GM23338 (cell line): ENCODE measurements around the gene SH3BP5. TPM values are rescaled to one million over a fixed set of nuclear protein-coding genes. Genes with fewer than 3 reads are reported as not detected.

ENCODE experiments used
- ATAC-seq: fragments of 200-7000 bp; cut with Tn5 transposase; 3 replicates; pipeline ENCODE4 v1.9.1; 2020
- DNase-seq: peaks from one replicate; pipeline ENCODE4 v3.0.0-alpha.2; 2015; ENCODE audit warnings: low spot score
- H2AFZ ChIP-seq: fragments of 200-600 bp; sonication (generic); 2 replicates; pipeline ENCODE4 v1.8.0; 2016; ENCODE audit warnings: antibody characterized with exemption, mild to moderate bottlenecking, moderate library complexity
- H3F3A ChIP-seq: fragments of 200-600 bp; sonication (generic); replicated peaks from 2 replicates; pipeline ENCODE4 v1.8.0; 2017; ENCODE audit warnings: antibody characterized with exemption, mixed run types, low read depth
- H3K27ac ChIP-seq: fragments of 200-600 bp; sonication (generic); 2 replicates; pipeline ENCODE4 v1.6.1; 2016; ENCODE audit warnings: low read depth
- H3K27me3 ChIP-seq: fragments of 200-600 bp; sonication (generic); 2 replicates; pipeline ENCODE4 v1.8.0; 2016; ENCODE audit warnings: mild to moderate bottlenecking, mixed run types, moderate library complexity; ENCODE audit not compliant: insufficient read depth
- H3K36me3 ChIP-seq: fragments of 200-600 bp; sonication (generic); 2 replicates; pipeline ENCODE4 v1.8.0; 2016; ENCODE audit warnings: mild to moderate bottlenecking; ENCODE audit not compliant: insufficient read depth
- H3K4me1 ChIP-seq: fragments of 200-600 bp; sonication (generic); 2 replicates; pipeline ENCODE4 v1.8.0; 2016; ENCODE audit warnings: mild to moderate bottlenecking, moderate library complexity; ENCODE audit not compliant: insufficient read depth
- H3K4me2 ChIP-seq: fragments of 200-600 bp; sonication (generic); 2 replicates; pipeline ENCODE4 v1.7.1; 2017; ENCODE audit warnings: mixed run types
- H3K4me3 ChIP-seq: fragments of 200-600 bp; sonication (generic); 2 replicates; pipeline ENCODE4 v1.6.1; 2016; ENCODE audit warnings: mixed run types
- H3K79me2 ChIP-seq: fragments of 200-600 bp; sonication (generic); replicated peaks from 2 replicates; pipeline ENCODE4 v1.8.0; 2017; ENCODE audit warnings: mild to moderate bottlenecking; ENCODE audit not compliant: insufficient read depth
- H3K9me2 ChIP-seq: fragments of 200-600 bp; sonication (generic); 2 replicates; pipeline ENCODE4 v1.8.0; 2017; ENCODE audit not compliant: insufficient read depth
- H4K20me1 ChIP-seq: fragments of 200-600 bp; sonication (generic); replicated peaks from 2 replicates; pipeline ENCODE4 v1.8.0; 2017; ENCODE audit warnings: mild to moderate bottlenecking; ENCODE audit not compliant: insufficient read depth
- H3K27ac Mint-ChIP-seq: 2 replicates; pipeline ENCODE4 v1.8.0; 2020; ENCODE audit warnings: inconsistent platforms, mild to moderate bottlenecking, moderate library complexity, mixed read lengths
- H3K27me3 Mint-ChIP-seq: 3 replicates; pipeline ENCODE4 v1.8.0; 2022; ENCODE audit warnings: low read depth, mild to moderate bottlenecking, moderate library complexity, mixed read lengths, inconsistent platforms; ENCODE audit not compliant: insufficient read depth, poor library complexity
- H3K36me3 Mint-ChIP-seq: 3 replicates; pipeline ENCODE4 v1.8.0; 2021; ENCODE audit warnings: low read depth, mild to moderate bottlenecking, inconsistent platforms, moderate library complexity, mixed read lengths
- H3K4me1 Mint-ChIP-seq: 3 replicates; pipeline ENCODE4 v1.8.0; 2020; ENCODE audit warnings: mild to moderate bottlenecking, inconsistent platforms, mixed read lengths
- H3K4me3 Mint-ChIP-seq: 3 replicates; pipeline ENCODE4 v1.8.0; 2021; ENCODE audit warnings: moderate library complexity, mild to moderate bottlenecking, inconsistent platforms, mixed read lengths
- H3K9me3 Mint-ChIP-seq: 3 replicates; pipeline ENCODE4 v1.8.0; 2020; ENCODE audit warnings: moderate library complexity, mild to moderate bottlenecking, inconsistent platforms, mixed read lengths
- CREB1 ChIP-seq: fragments of 250-450 bp; sonication (Bioruptor Pico); IDR thresholded peaks from 2 replicates; pipeline ENCODE4 v1.5.0; 2020; ENCODE audit warnings: low read depth, mild to moderate bottlenecking, moderate library complexity
- CTCF ChIP-seq, 2 experiments: fragments of 200-600 bp in 1 of 2; sonication (generic) in 1 of 2; conservative IDR thresholded peaks; 2 replicates each; pipeline versions ENCODE4 v1.5.1 to v1.6.1; 2016 to 2017; ENCODE audit warnings: antibody characterized with exemption in 2 of 2, low read depth in 2 of 2, mild to moderate bottlenecking in 2 of 2, moderate library complexity in 1 of 2
- ETS1 ChIP-seq: IDR thresholded peaks from 2 replicates; pipeline ENCODE4 v1.6.1; 2016; ENCODE audit warnings: antibody characterized with exemption
- EZH2 ChIP-seq: fragments of 200-600 bp; sonication (generic); IDR thresholded peaks from one replicate; pipeline ENCODE4 v1.8.0; 2017; ENCODE audit warnings: antibody characterized with exemption, mild to moderate bottlenecking, low read depth; ENCODE audit not compliant: unreplicated experiment
- EZH2phosphoT487 ChIP-seq: fragments of 200-600 bp; sonication (generic); IDR thresholded peaks from one replicate; pipeline ENCODE4 v1.8.1; 2018; ENCODE audit warnings: antibody characterized with exemption; ENCODE audit not compliant: unreplicated experiment
- NANOG ChIP-seq: IDR thresholded peaks from 2 replicates; pipeline ENCODE4 v1.6.1; 2016; ENCODE audit warnings: antibody characterized with exemption, borderline replicate concordance
- POLR2AphosphoS5 ChIP-seq: IDR thresholded peaks from 2 replicates; pipeline ENCODE4 v1.6.1; 2016; ENCODE audit warnings: antibody characterized with exemption, low read depth
- REST ChIP-seq: IDR thresholded peaks from one replicate; pipeline ENCODE4 v1.6.1; 2018; ENCODE audit warnings: antibody characterized with exemption; ENCODE audit not compliant: unreplicated experiment
- STAT1 ChIP-seq: IDR thresholded peaks from one replicate; pipeline ENCODE4 v1.6.1; 2016; ENCODE audit warnings: antibody characterized with exemption; ENCODE audit not compliant: unreplicated experiment
- ZNF114 ChIP-seq: fragments of 250-450 bp; sonication (Bioruptor Pico); IDR thresholded peaks from 2 replicates; pipeline ENCODE4 v1.5.0; 2020; ENCODE audit warnings: mild to moderate bottlenecking, moderate library complexity
- polyA plus RNA-seq: library from polyadenylated mRNA; unstranded; fragments of >200 nt; fragmentation: Nextera tagmentation; extraction: Ambion mirVana; gene quantifications from 2 replicates; pipeline ENCODE4 v1.2.1, GENCODE V29; 2016
- total RNA-seq: library from RNA; depleted of rRNA; stranded (reverse); fragments of >200 nt; shearing (Covaris generic); gene quantifications from 2 replicates; pipeline ENCODE4 v1.2.3, GENCODE V29; 2014

Gene SH3BP5
- total and polyA plus RNA-seq, 2 experiments from 2014 or later = 5.8 to 9.1 TPM

- H3K9me3 Mint-ChIP-seq = no peaks in the 10 kb centered on the region; the same call in 2 of the 3 replicates
- TF ChIP-seq STAT1 (no peak), ZNF114 (CRISPR knock-in tag) (no peak), NANOG (no peak), EZH2phosphoT487 (no peak), CTCF (conservative IDR thresholded peaks at IDR 0.05; ENCODE audit: low read depth in 2 of 2) (no peak), POLR2AphosphoS5 (no peak)
- H3K4me1 Mint-ChIP-seq = peaks cover 30% of the 10 kb centered on the region
- Histone ChIP-seq H4K20me1 (no peaks in the 10 kb centered on the region), H3F3A (no peaks in the 10 kb centered on the region), H3K27ac (no peak overlapping the region), H3K79me2 (no peaks in the 10 kb centered on the region), H3K4me1 (peaks cover 25% of the 10 kb centered on the region), H3K27me3 (no peaks in the 10 kb centered on the region), H3K4me3 (no peak overlapping the region), H3K4me2 (no peak overlapping the region), H3K9me2 (no peaks in the 10 kb centered on the region), H2AFZ (no peak overlapping the region), H3K36me3 (no peaks in the 10 kb centered on the region)
- H3K27me3 Mint-ChIP-seq = peaks cover 8% of the 10 kb centered on the region
- no peak overlapping the region for H3K27ac Mint-ChIP-seq
- ATAC-seq = no peak
- DNase-seq = no peak
- no peaks in the 10 kb centered on the region for H3K36me3 Mint-ChIP-seq
- H3K4me3 Mint-ChIP-seq = no peak overlapping the region
These were observed 28.6 kb upstream of the SH3BP5 start for GRCh38 chr3:15360788-15361493.

GRCh38 chr3:15359677-15360397 lies 27.5 kb upstream of the SH3BP5 start:
- H3K27ac Mint-ChIP-seq = no peak overlapping the region
- peaks cover under 1% of the 10 kb centered on the region; the same call in 1 of the 2 replicates for H3K9me2 ChIP-seq
- no peak overlapping the region for H2AFZ ChIP-seq
- H3K79me2 ChIP-seq = no peaks in the 10 kb centered on the region
- no peaks in the 10 kb centered on the region; the same call in 2 of the 3 replicates for H3K9me3 Mint-ChIP-seq
- H3K27ac ChIP-seq = no peak overlapping the region
- H3K4me3 ChIP-seq = no peak overlapping the region
- no peaks in the 10 kb centered on the region for H3K36me3 Mint-ChIP-seq
- peaks cover 30% of the 10 kb centered on the region for H3K4me1 Mint-ChIP-seq
- no peaks in the 10 kb centered on the region for H4K20me1 ChIP-seq
- no peak for ATAC-seq
- no peak overlapping the region for H3K4me2 ChIP-seq
- no peaks in the 10 kb centered on the region for H3F3A ChIP-seq
- DNase-seq = no peak
- peaks cover 25% of the 10 kb centered on the region for H3K4me1 ChIP-seq
- no peaks in the 10 kb centered on the region for H3K36me3 ChIP-seq
- peaks cover 6% of the 10 kb centered on the region for H3K27me3 Mint-ChIP-seq
- H3K27me3 ChIP-seq = no peaks in the 10 kb centered on the region
- H3K4me3 Mint-ChIP-seq = no peak overlapping the region
- TF ChIP-seq REST (no peak), CTCF (conservative IDR thresholded peaks at IDR 0.05; ENCODE audit: low read depth in 2 of 2) (no peak), POLR2AphosphoS5 (no peak), ETS1 (no peak), EZH2 (no peak), CREB1 (CRISPR knock-in tag) (no peak), ZNF114 (CRISPR knock-in tag) (no peak)
